HCT116 (cell line): Measurements from ENCODE around the gene ZNF474. TPM values are rescaled to one million over a fixed set of nuclear protein-coding genes. Genes with fewer than 3 reads are reported as not detected.

Source experiments
- ATAC-seq: fragments of 200-7000 bp; cut with Tn5 transposase; 2 replicates; pipeline ENCODE4 v1.9.1; 2020; ENCODE audit warnings: mild to moderate bottlenecking, moderate library complexity
- BruUV-seq: library from RNA; stranded (reverse); fragments of 400-500 nt; replicated peaks from 2 replicates; lab custom pipeline; 2021; lab: Mats Ljungman, UMichigan
- CTCF ChIA-PET: fragments of 300-600 bp; sonication (Branson Sonifier 250); formaldehyde crosslinking; loops from one replicate; lab custom pipeline; 2021; ENCODE audit warnings: antibody characterized with exemption; lab: Charles Lee
- POLR2A ChIA-PET: fragments of 300-600, 350-600 bp; sonication (Branson Sonifier 250); formaldehyde crosslinking; loops from one replicate; lab custom pipeline; 2021; ENCODE audit warnings: antibody characterized with exemption; lab: Charles Lee
- RAD21 ChIA-PET, 2 experiments: fragments of 300-600 bp; sonication (Branson Sonifier 250); formaldehyde crosslinking; loops; one replicate each; lab custom pipeline; 2023; ENCODE audit warnings: low total read pairs in 2 of 2; ENCODE audit not compliant: uncharacterized antibody in 2 of 2, unreplicated experiment in 2 of 2, low non-redundant PET in 1 of 2; lab: Charles Lee
- DNase-seq: peaks from one replicate; pipeline ENCODE4 v3.0.0-alpha.2; 2010; ENCODE audit warnings: low read depth, low spot score
- H2AFZ ChIP-seq: fragments of 200-600 bp; shearing (Covaris generic), sonication (generic); 2 replicates; pipeline ENCODE4 v1.6.1; 2017; ENCODE audit warnings: low read depth, mixed run types, mixed read lengths, antibody characterized with exemption, low read length; ENCODE audit not compliant: poor library complexity, severe bottlenecking
- H3K27ac ChIP-seq: 2 replicates; pipeline ENCODE4 v1.5.1; 2012; ENCODE audit warnings: low read depth, low read length
- H3K27me3 ChIP-seq: fragments of 200-600 bp; sonication (generic); 2 replicates; pipeline ENCODE4 v1.6.1; 2016; ENCODE audit warnings: mixed run types, low read length, mixed read lengths; ENCODE audit not compliant: insufficient read depth
- H3K36me3 ChIP-seq, 2 experiments: fragments of 200-500 bp in 1 of 2; fragments of 200-600 bp in 1 of 2; sonication (Bioruptor generic) in 1 of 2; sonication (generic) in 1 of 2; 2 replicates each; pipeline versions ENCODE4 v1.5.1 to v1.6.1; 2014 to 2016; ENCODE audit warnings: low read length in 2 of 2, inconsistent platforms in 1 of 2, mixed read lengths in 1 of 2, mixed run types in 1 of 2; ENCODE audit not compliant: insufficient read depth in 2 of 2, control insufficient read depth in 1 of 2
- H3K4me1 ChIP-seq, 2 experiments: fragments of 200-600 bp in 1 of 2; sonication (generic) in 1 of 2; 2 replicates each; pipeline versions ENCODE4 v1.5.1 to v1.6.1; 2012 to 2017; ENCODE audit warnings: low read length in 2 of 2, inconsistent platforms in 1 of 2, mild to moderate bottlenecking in 1 of 2, mixed read lengths in 1 of 2, mixed run types in 1 of 2, moderate library complexity in 1 of 2; ENCODE audit not compliant: insufficient read depth in 2 of 2, control insufficient read depth in 1 of 2
- H3K4me2 ChIP-seq: fragments of 200-600 bp; sonication (generic); 2 replicates; pipeline ENCODE4 v1.6.1; 2017; ENCODE audit warnings: mixed run types, low read length, mixed read lengths
- H3K4me3 ChIP-seq, 2 experiments: fragments of 200-600 bp in 1 of 2; sonication (generic) in 1 of 2; replicated peaks in 1 of 2; 2 replicates each; pipeline ENCODE4 v1.5.1; 2011 to 2016; ENCODE audit warnings: low read length in 2 of 2, control low read depth in 1 of 2, low read depth in 1 of 2, mild to moderate bottlenecking in 1 of 2, mixed read lengths in 1 of 2, mixed run types in 1 of 2
- H3K79me2 ChIP-seq: fragments of 200-600 bp; sonication (generic); 2 replicates; pipeline ENCODE4 v1.6.1; 2017; ENCODE audit warnings: mild to moderate bottlenecking, mixed run types, low read length, moderate library complexity, mixed read lengths; ENCODE audit not compliant: insufficient read depth
- H3K9ac ChIP-seq: fragments of 200-600 bp; sonication (generic); 2 replicates; pipeline ENCODE4 v1.6.1; 2016; ENCODE audit warnings: low read length, mixed read lengths
- H3K9me2 ChIP-seq: fragments of 200-600 bp; sonication (generic), shearing (Covaris generic); 2 replicates; pipeline ENCODE4 v1.6.1; 2017; ENCODE audit warnings: mixed run types, mild to moderate bottlenecking, moderate library complexity; ENCODE audit not compliant: insufficient read depth
- H3K9me3 ChIP-seq, 2 experiments: fragments of 200-500 bp in 1 of 2; fragments of 200-600 bp in 1 of 2; sonication (Bioruptor generic) in 1 of 2; sonication (generic) in 1 of 2; 2 replicates each; pipeline ENCODE4 v1.6.1; 2014 to 2017; ENCODE audit warnings: low read length in 2 of 2, mixed read lengths in 2 of 2, inconsistent platforms in 1 of 2, low read depth in 1 of 2, mild to moderate bottlenecking in 1 of 2, mixed run types in 1 of 2, moderate library complexity in 1 of 2; ENCODE audit not compliant: control insufficient read depth in 1 of 2, insufficient read depth in 1 of 2
- H4K20me1 ChIP-seq: fragments of 200-600 bp; sonication (generic), shearing (Covaris generic); 2 replicates; pipeline ENCODE4 v1.6.1; 2017; ENCODE audit warnings: mixed run types, mild to moderate bottlenecking, moderate library complexity; ENCODE audit not compliant: insufficient read depth
- CBX3 ChIP-seq: IDR thresholded peaks from 2 replicates; pipeline ENCODE4 v1.6.1; 2012; ENCODE audit warnings: low read depth
- CEBPB ChIP-seq: IDR thresholded peaks from 2 replicates; pipeline ENCODE4 v1.6.1; 2012; ENCODE audit warnings: low read depth
- CTCF ChIP-seq, 3 experiments: fragments of 200-600 bp in 1 of 3; sonication (generic) in 1 of 3; IDR thresholded peaks in 2 of 3; conservative IDR thresholded peaks in 1 of 3; 2 replicates each; pipeline ENCODE4 v1.5.1; 2012 to 2017; ENCODE audit warnings: low read depth in 2 of 3, low read length in 2 of 3, antibody characterized with exemption in 1 of 3, borderline replicate concordance in 1 of 3, control low read depth in 1 of 3, mild to moderate bottlenecking in 1 of 3, mixed read lengths in 1 of 3, mixed run types in 1 of 3, moderate library complexity in 1 of 3; ENCODE audit not compliant: insufficient read depth in 1 of 3
- EZH2phosphoT487 ChIP-seq: fragments of 200-600 bp; IDR thresholded peaks from 2 replicates; pipeline ENCODE4 v1.6.1; 2018; ENCODE audit warnings: antibody characterized with exemption, borderline replicate concordance
- POLR2A ChIP-seq: IDR thresholded peaks from 2 replicates; pipeline ENCODE4 v1.7.0; 2011; ENCODE audit warnings: borderline replicate concordance; ENCODE audit not compliant: insufficient read depth, insufficient read length; ENCODE audit errors: extremely low read depth
- SIN3A ChIP-seq: IDR thresholded peaks from 2 replicates; pipeline ENCODE4 v1.6.1; 2012; ENCODE audit warnings: low read depth
- TCF7L2 ChIP-seq: IDR thresholded peaks from 2 replicates; pipeline ENCODE4 v1.7.0; 2011; ENCODE audit warnings: borderline replicate concordance, inconsistent platforms; ENCODE audit not compliant: insufficient read depth, insufficient read length; ENCODE audit errors: extremely low read depth
- YY1 ChIP-seq: IDR thresholded peaks from 2 replicates; pipeline ENCODE4 v1.6.1; 2011; ENCODE audit warnings: low read length, low read depth, moderate library complexity, mild to moderate bottlenecking; ENCODE audit not compliant: insufficient replicate concordance; ENCODE audit errors: extremely low read depth
- ZBTB33 ChIP-seq: IDR thresholded peaks from 2 replicates; pipeline ENCODE4 v1.6.1; 2011; ENCODE audit warnings: mild to moderate bottlenecking, low read length, moderate library complexity; ENCODE audit not compliant: insufficient replicate concordance; ENCODE audit errors: extremely low read depth
- intact Hi-C: fragments of 100-400 bp; cut with micrococcal nuclease; formaldehyde crosslinking; loops from 2 replicates; pipeline ENCODE4 v1.10.0; 2022
- total RNA-seq: library from RNA; stranded (reverse); gene quantifications from one replicate; pipeline ENCODE4 v1.2.1, GENCODE V29; 2021; ENCODE audit not compliant: unreplicated experiment

ZNF474 gene
- total RNA-seq, 1 experiment from 2014 or later, result 0.37 TPM

GRCh38 chr5:122200865-122201264 is 71.5 kb downstream of the ZNF474 start:
- ATAC-seq (no peak), DNase-seq (no peak)
- no peaks in the 10 kb centered on the region for H3K79me2 ChIP-seq
- H3K27ac ChIP-seq, result no peak overlapping the region
- CTCF ChIA-PET, result no interaction called here
- no peaks in the 10 kb centered on the region; the same call in 1 of the 2 replicates for H3K9me2 ChIP-seq
- no peaks in the 10 kb centered on the region for H3K36me3 ChIP-seq
- no peak overlapping the region for H3K4me2 ChIP-seq
- H3K4me1 ChIP-seq, result no peaks in the 10 kb centered on the region
- intact Hi-C loops, result no loop called here
- H3K27me3 ChIP-seq, result no peaks in the 10 kb centered on the region
- RAD21 ChIA-PET, result no interaction called here
- TF ChIP-seq TCF7L2 (no peak), SIN3A (no peak), POLR2A (no peak), CBX3 (no peak), CEBPB (no peak), ZBTB33 (no peak), CTCF (IDR thresholded peaks at IDR 0.05 in 2 of 3, conservative IDR thresholded peaks at IDR 0.05 in 1 of 3; ENCODE audit: borderline replicate concordance in 1 of 3, insufficient read depth in 1 of 3, low read depth in 2 of 3, low read length in 2 of 3) (no peak), YY1 (no peak), EZH2phosphoT487 (no peak)
- TF ChIP-seq, all 23 proteins: peak for 0
- POLR2A ChIA-PET, result no interaction called here
- Histone ChIP-seq H3K4me3 (no peak overlapping the region), H3K9ac (no peak overlapping the region), H4K20me1 (no peaks in the 10 kb centered on the region), H3K9me3 (no peaks in the 10 kb centered on the region), H2AFZ (no peak overlapping the region)
- BruUV-seq, result no TSS peak
